Rectal smooth muscle tissue (tissue), 1 donor: Measurements from ENCODE around the gene CFAP97.

Experiments
- H3K27ac ChIP-seq: one replicate; pipeline ENCODE4 v1.7.0; 2013; ENCODE audit warnings: low read depth, low read length, inconsistent platforms
- H3K27me3 ChIP-seq: one replicate; pipeline ENCODE4 v1.7.0; 2013; ENCODE audit warnings: low read length; ENCODE audit not compliant: control insufficient read depth, insufficient read depth
- H3K36me3 ChIP-seq: one replicate; pipeline ENCODE4 v1.7.0; 2013; ENCODE audit warnings: low read length; ENCODE audit not compliant: control insufficient read depth, insufficient read depth
- H3K4me1 ChIP-seq: one replicate; pipeline ENCODE4 v1.7.0; 2013; ENCODE audit warnings: low read length; ENCODE audit not compliant: control insufficient read depth, insufficient read depth
- H3K4me3 ChIP-seq: one replicate; pipeline ENCODE4 v1.7.0; 2013; ENCODE audit warnings: low read length
- H3K9ac ChIP-seq: one replicate; pipeline ENCODE4 v1.7.0; 2013; ENCODE audit warnings: low read length

CFAP97 gene

DNA sequence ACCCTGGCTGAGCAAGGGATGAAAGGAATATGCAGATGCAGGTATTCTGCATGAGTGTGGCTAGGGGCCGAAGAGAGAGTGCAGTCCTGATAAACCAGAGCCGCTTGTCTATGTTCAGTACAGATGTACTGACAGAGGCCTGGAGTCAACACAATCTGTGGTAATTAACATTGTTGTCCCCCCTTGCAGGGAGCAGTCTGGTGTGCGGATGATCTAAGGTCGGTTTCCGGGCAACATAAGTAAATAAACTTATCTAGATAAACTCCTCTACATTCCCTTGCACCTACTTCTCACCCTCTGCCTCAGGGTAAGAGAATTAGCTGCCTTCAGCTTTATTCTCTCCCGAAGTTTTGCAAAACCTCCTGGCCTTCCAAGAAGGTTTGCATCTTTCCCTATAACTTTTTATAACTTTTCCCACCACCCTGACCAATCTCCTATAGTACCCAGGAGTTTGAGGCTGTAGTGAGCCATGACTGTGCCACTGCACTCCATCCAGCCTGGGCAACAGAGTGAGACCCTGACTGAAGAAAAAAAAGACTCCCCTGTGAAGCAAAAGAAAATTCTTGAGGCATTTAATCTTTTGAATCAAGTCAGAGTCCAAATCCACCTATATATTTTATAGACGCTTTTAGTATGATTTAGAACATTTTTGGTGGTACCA is 32.2 kb upstream of the CFAP97 start:
- Histone ChIP-seq H3K4me1 (no peaks in the 10 kb centered on the region), H3K9ac (no peak overlapping the region), H3K27me3 (no peaks in the 10 kb centered on the region), H3K4me3 (no peak overlapping the region), H3K36me3 (no peaks in the 10 kb centered on the region), H3K27ac (peak overlapping the region; percentile 14)

DNA sequence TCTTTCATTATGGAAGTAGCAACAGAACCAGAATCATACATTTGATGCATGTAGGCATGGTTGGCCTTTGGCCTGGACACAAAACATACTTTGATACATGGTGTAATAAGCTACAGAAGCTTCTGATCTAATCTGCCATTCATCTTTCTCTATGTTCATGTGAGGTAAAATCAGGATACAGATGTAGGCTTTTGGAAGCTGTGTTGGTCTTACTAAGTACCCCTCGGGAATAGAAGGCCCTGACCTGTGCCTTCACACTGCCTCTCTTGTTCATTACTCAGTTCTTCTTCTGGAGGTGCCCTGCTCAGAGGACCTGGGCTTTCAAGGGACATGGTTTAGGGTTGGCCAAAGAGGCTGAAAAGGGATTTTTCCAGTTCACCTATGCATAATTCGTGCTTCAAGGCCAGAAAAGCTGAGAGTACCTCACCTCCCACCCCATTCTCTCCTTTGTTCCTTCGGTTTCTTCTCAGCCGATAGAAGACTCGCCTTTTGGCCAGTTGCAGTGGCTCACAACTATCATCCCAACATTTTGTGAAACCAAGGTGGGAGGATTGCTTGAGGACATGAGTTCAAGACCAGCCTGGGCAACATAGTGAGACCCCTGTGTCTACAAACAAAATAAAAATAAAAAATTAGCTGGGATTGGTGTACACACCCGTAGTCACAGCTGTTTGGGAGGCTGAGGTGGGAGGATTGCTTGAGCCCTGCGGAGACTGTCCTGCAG is 31.5 kb upstream of the CFAP97 start:
- no peak overlapping the region for H3K9ac ChIP-seq
- no peaks in the 10 kb centered on the region for H3K4me1 ChIP-seq
- peak overlapping the region; percentile 14 for H3K27ac ChIP-seq
- no peak overlapping the region for H3K4me3 ChIP-seq
- H3K36me3 ChIP-seq, result no peaks in the 10 kb centered on the region
- no peaks in the 10 kb centered on the region for H3K27me3 ChIP-seq

DNA sequence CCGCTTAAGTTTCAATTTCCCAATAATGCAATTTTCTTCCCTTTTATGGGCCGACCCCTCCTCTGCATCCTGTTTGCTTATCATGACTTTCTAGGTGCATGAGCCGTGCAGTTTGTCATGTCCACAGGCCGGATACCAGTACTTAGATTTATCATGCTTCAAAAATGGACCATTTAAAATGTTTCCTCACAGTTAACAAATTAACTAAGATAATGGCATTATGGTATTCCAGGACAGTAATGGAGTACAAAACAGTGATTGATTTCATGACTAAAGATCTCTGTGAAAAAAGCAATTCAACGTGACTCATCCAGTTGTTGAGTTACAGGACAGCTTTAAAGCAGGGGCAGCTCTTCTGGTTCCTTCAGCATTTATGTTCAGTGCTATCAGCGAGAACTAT is 28.6 kb upstream of the CFAP97 start:
- Histone ChIP-seq H3K36me3 (no peaks in the 10 kb centered on the region), H3K9ac (no peak overlapping the region), H3K4me3 (no peak overlapping the region), H3K27ac (no peak overlapping the region), H3K4me1 (no peaks in the 10 kb centered on the region), H3K27me3 (no peaks in the 10 kb centered on the region)

DNA sequence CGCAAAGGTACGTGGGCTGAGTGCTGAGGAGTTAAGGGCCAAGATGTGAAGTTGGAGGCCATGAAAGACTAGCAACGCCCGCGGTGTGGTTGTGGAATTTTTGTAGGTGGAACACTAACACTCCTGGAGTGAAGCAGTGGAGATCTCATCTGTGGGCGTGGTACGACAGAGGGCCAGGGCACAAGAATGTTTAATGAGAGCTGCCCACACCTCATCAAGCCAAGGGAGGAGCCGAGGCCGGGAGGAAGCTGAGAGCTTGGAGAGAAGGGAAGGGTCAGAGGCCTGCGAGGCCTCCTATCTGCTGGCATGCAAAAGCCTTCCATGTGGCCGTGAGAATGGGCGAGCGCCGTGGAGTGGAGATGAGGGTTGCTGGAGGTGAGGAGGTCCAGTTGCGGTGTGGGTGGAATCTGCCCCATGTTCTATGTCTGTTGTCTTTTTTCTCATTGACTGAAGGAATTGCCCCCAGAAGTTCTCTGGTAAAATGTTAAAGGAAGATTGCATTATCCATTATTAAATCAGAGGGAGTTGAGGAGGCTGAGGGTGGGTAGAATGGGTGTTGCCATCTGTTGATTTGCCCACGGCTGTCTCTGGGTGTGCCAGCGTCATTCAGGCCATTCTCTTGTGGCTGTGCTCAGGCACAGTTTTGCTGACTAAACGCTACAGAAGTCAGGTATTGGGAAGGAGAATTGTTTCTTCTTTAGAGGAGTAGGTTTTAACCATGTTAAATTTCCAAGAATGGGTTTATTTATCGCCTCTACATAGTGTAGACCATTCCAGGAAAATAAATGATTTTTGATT is 25.4 kb upstream of the CFAP97 start:
- Histone ChIP-seq H3K27ac (no peak overlapping the region), H3K4me3 (no peak overlapping the region), H3K27me3 (no peaks in the 10 kb centered on the region)

DNA sequence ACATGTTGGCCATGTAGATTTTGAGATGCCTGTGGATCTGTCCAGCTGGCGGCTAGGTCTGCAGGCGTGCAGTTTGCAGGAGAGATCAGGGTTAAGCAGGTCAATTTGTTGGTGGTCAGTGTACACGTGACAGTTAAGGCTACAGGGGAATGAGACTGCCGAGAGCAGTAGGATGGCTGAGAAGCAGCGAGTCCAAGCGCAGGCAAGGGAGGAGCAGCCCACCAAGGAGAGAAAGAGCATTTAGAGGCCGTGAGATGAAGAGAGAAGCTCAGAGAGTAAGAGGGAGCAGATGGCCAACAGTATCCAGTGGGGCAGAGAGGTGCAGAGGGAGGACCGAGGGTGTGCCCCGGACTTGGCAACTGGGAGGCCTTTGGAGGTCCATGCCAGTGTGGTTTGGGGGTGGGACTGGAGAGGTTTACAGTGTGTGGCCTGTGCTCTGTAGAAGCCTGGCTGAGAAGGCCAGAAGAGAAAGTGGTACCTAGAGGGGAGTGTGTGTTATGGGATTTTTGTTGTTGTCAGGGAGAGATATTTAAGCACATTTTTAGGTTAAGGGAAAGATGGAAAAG is 24.0 kb upstream of the CFAP97 start:
- no peak overlapping the region for H3K4me3 ChIP-seq
- no peaks in the 10 kb centered on the region for H3K4me1 ChIP-seq
- peak overlapping the region; percentile 30 for H3K27ac ChIP-seq
- H3K27me3 ChIP-seq, result no peaks in the 10 kb centered on the region
- H3K9ac ChIP-seq, result no peak overlapping the region
- no peaks in the 10 kb centered on the region for H3K36me3 ChIP-seq

More for the DNA sequence above, 25.4 kb upstream of the CFAP97 start:
- no peaks in the 10 kb centered on the region for H3K4me1 ChIP-seq
- H3K9ac ChIP-seq, result no peak overlapping the region
- no peaks in the 10 kb centered on the region for H3K36me3 ChIP-seq

DNA sequence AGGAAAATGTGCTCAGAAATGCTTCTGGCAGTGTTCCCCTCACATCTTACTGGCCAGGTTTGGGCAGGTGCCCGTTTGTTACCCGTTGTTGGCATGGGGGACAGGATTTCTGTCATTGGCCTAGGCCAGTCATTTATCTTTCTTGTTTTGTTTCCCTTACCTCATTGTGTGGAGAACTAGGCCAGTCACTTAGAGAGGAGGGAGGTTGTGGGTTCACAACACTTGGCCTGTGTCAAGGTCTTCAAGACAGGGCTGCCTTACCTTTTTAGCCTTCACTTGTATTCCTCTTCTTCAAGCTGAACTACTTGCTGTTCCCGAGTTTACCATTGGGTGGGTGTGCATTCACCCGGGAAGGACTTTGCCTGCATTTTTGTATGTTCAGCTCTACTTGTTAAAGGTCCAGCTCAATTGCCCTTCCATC is 23.3 kb upstream of the CFAP97 start:
- Histone ChIP-seq H3K4me3 (no peak overlapping the region), H3K4me1 (no peaks in the 10 kb centered on the region), H3K9ac (no peak overlapping the region), H3K36me3 (no peaks in the 10 kb centered on the region), H3K27me3 (no peaks in the 10 kb centered on the region), H3K27ac (peak overlapping the region; percentile 30)

DNA sequence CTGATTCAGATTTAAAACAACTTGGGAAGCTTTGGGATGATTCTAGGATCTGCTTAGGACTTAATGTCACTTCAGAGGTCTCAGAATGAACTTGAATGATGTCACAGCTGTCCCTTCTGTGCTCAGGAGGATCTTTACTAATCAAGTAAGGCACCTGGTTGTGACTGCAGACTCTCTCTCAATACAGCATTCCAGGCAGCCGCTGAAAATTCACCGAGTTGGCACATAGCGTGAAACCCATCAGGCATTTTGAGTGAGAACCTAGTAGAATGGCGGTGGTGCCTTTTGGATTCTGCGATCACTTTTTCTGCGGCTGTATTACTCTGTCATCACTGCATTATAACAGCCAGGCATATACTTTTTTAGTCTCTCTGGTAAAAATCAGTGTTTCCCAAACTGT is 22.1 kb upstream of the CFAP97 start:
- Histone ChIP-seq H3K4me3 (no peak overlapping the region), H3K27ac (no peak overlapping the region)

DNA sequence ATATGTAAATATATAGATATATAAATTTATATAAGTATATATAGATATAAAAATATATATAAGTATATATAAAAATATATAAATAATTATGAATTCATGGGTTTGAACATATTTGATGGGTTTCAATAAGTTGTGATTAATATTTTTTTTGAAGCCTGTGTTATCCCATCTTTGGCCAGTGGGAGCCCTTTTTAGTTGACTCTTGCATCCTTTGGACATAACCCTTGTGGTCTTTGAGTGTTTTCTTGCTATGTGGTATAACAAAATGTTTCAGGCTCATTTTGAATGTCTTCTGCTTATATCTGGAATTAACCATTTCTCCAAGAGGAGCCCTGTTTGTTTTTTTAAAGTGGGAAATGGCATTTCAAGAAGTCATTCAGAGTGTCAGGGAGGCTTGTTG is 20.8 kb upstream of the CFAP97 start:
- Histone ChIP-seq H3K27me3 (no peaks in the 10 kb centered on the region), H3K4me1 (peaks cover 4% of the 10 kb centered on the region), H3K4me3 (no peak overlapping the region), H3K36me3 (no peaks in the 10 kb centered on the region), H3K27ac (no peak overlapping the region), H3K9ac (no peak overlapping the region)

More for the DNA sequence above, 22.1 kb upstream of the CFAP97 start:
- H3K36me3 ChIP-seq, result no peaks in the 10 kb centered on the region
- H3K4me1 ChIP-seq, result no peaks in the 10 kb centered on the region
- no peak overlapping the region for H3K9ac ChIP-seq
- H3K27me3 ChIP-seq, result no peaks in the 10 kb centered on the region

DNA sequence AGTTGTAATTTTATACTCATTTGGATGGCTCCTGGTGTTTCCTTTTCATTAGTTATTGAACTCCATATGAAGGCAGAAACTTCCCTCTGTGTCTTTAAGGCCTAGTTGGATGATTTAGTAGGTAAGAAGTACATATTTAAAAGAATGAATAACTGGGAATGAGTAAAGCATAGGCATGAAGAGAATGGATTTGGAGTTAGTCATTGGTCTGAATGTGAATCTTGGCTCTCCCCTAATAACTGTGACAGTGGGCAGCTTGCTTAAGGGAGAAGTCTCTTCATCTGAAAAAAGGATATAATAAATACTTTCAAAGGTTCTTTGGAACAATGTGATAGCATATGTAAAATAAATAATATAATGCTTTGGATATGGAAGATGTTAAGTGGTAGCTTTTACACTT is 18.8 kb upstream of the CFAP97 start:
- Histone ChIP-seq H3K36me3 (no peaks in the 10 kb centered on the region), H3K27me3 (no peaks in the 10 kb centered on the region), H3K27ac (no peak overlapping the region), H3K4me3 (no peak overlapping the region), H3K9ac (no peak overlapping the region), H3K4me1 (peaks cover 8% of the 10 kb centered on the region)

DNA sequence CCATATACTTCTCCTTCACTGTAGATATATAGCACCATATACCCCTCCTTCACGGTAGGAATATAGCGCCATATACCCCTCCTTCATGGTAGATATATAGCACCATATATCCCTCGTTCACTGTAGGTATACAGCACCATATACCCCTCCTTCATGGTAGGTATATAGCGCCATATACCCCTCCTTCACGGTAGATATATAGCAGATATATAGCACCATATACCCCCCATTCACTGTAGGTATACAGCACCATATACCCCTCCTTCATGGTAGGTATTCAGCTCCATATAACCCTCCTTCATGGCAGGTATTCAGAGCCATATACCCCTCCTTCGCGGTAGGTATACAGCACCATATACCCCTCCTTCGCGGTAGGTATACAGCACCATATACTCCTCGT is 18.1 kb upstream of the CFAP97 start:
- Histone ChIP-seq H3K4me1 (peaks cover 8% of the 10 kb centered on the region), H3K27me3 (no peaks in the 10 kb centered on the region), H3K9ac (no peak overlapping the region), H3K27ac (no peak overlapping the region), H3K4me3 (no peak overlapping the region), H3K36me3 (no peaks in the 10 kb centered on the region)

DNA sequence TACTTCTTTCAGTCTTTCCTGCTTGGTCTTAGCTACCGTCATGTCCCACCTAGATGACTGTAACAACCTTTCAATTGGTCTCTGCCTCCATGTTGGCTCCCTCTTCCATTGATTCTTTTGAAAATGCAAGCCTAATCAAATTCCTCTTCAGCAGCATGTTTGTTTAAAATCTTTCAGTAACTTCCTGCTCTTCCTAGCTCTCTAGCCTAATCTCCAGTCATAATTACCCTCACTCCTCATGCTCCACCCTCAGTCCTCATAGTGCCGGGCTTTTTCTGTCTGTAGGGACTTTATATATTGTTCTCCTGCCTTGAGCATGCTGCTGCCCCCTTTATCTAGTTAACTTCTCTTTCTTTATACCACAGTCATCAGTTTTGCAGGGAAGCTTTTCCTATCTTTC is 17.7 kb upstream of the CFAP97 start:
- no peak overlapping the region for H3K27ac ChIP-seq
- H3K27me3 ChIP-seq, result no peaks in the 10 kb centered on the region
- peaks cover 8% of the 10 kb centered on the region for H3K4me1 ChIP-seq
- no peak overlapping the region for H3K4me3 ChIP-seq
- H3K36me3 ChIP-seq, result no peaks in the 10 kb centered on the region
- H3K9ac ChIP-seq, result no peak overlapping the region

DNA sequence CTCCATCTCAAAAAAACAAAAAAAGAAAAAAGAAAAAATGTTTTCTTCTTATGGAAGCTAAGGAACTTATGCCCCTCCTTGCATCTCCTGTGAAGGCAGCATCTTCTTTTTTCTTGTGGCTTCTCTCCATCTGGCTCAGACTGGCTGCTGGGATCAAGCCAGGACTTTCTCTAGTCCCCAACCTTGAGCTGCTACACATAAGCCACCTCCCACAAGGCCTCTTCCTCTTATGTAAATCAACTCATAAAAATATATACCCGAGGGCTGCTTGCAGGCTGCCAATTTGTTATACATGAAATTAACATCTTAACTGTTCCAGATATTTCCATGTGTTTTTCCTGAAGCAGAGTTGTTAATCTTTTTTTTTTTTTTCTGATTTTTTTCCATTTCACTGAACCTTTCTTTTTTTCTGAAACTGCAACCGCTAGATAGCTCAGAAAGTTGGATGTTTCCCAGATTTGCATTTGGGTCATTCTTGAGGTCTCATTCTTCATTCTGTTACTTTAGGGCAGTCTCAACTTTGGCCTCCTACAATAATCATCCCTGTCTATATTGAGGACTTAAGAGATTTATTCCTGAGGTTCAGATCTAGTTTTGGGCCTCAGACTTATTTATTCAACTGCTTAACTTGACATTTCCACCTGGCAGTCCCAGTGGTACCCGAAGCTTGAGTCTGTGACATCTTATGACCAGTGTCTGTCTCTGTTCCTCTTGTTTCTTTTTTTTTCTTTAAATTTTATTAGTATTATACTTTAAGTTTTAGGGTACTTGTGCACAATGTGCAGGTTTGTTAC is 15.9 kb upstream of the CFAP97 start:
- no peak overlapping the region for H3K4me3 ChIP-seq
- H3K27ac ChIP-seq, result peak overlapping the region; percentile 61
- no peaks in the 10 kb centered on the region for H3K27me3 ChIP-seq

More for the DNA sequence above, 15.9 kb upstream of the CFAP97 start:
- peaks cover 8% of the 10 kb centered on the region for H3K4me1 ChIP-seq
- no peaks in the 10 kb centered on the region for H3K36me3 ChIP-seq
- H3K9ac ChIP-seq, result no peak overlapping the region
